ENCODE measurements around the gene ALK.

The ALK gene

GRCh38 chr2:29589440-29590103 lies 331.8 kb downstream of the ALK start:
- Histone ChIP-seq H3K4me1 (ENCODE audit: low read length) (no peaks in the 10 kb centered on the region), H3K4me2 (ENCODE audit: low read length) (no peak overlapping the region), H3K79me2 (ENCODE audit: low read length) (no peaks in the 10 kb centered on the region), H3K9me3 (ENCODE audit: insufficient read depth, low read length) (no peaks in the 10 kb centered on the region), H3K9ac (ENCODE audit: low read length) (no peak overlapping the region), H4K20me1 (ENCODE audit: insufficient read depth, low read length) (no peaks in the 10 kb centered on the region), H3K27me3 (ENCODE audit: low read depth, low read length) (peaks cover 8% of the 10 kb centered on the region; the same call in 1 of the 2 replicates), H3K36me3 (replicated peaks; ENCODE audit: low read depth, low read length) (no peaks in the 10 kb centered on the region), H3K4me3 (ENCODE audit: low read length) (no peak overlapping the region), H2AFZ (ENCODE audit: low read depth, low read length) (no peak overlapping the region), H3K27ac (ENCODE audit: low read length) (no peak overlapping the region)
- TF ChIP-seq CTCF (IDR thresholded peaks at IDR 0.05; ENCODE audit: low read depth, low read length) (no peak), EZH2phosphoT487 (IDR thresholded peaks at IDR 0.05; ENCODE audit: low read depth) (no peak)

- no peaks in the 10 kb centered on the region for H3K79me2 ChIP-seq (ENCODE audit: low read length)
- peaks cover 9% of the 10 kb centered on the region for H3K4me1 ChIP-seq (ENCODE audit: low read length)
- no peaks in the 10 kb centered on the region for H4K20me1 ChIP-seq (ENCODE audit: insufficient read depth, low read length)
- H3K27me3 ChIP-seq (ENCODE audit: low read depth, low read length), result 0 out of 2 replicates have a peak, but pooled peaks cover 3% of the 10 kb centered on the region
- H3K4me3 ChIP-seq (ENCODE audit: low read length), result no peak overlapping the region
- H3K27ac ChIP-seq (ENCODE audit: low read length), result no peak overlapping the region
- TF ChIP-seq EZH2phosphoT487 (IDR thresholded peaks at IDR 0.05; ENCODE audit: low read depth) (no peak), CTCF (IDR thresholded peaks at IDR 0.05; ENCODE audit: low read depth, low read length) (no peak)
- no peak overlapping the region for H3K9ac ChIP-seq (ENCODE audit: low read length)
- no peak overlapping the region for H3K4me2 ChIP-seq (ENCODE audit: low read length)
- H3K36me3 ChIP-seq (replicated peaks; ENCODE audit: low read depth, low read length), result no peaks in the 10 kb centered on the region
- no peaks in the 10 kb centered on the region for H3K9me3 ChIP-seq (ENCODE audit: insufficient read depth, low read length)
- H2AFZ ChIP-seq (ENCODE audit: low read depth, low read length), result no peak overlapping the region
These were observed 333.8 kb downstream of the ALK start for GRCh38 chr2:29587402-29588190.

- TF ChIP-seq CTCF (IDR thresholded peaks at IDR 0.05; ENCODE audit: low read depth, low read length) (no peak), EZH2phosphoT487 (IDR thresholded peaks at IDR 0.05; ENCODE audit: low read depth) (no peak)
- Histone ChIP-seq H3K9ac (ENCODE audit: low read length) (no peak overlapping the region), H3K9me3 (ENCODE audit: insufficient read depth, low read length) (no peaks in the 10 kb centered on the region), H3K4me2 (ENCODE audit: low read length) (no peak overlapping the region), H3K79me2 (ENCODE audit: low read length) (no peaks in the 10 kb centered on the region), H3K36me3 (replicated peaks; ENCODE audit: low read depth, low read length) (no peaks in the 10 kb centered on the region), H3K4me1 (ENCODE audit: low read length) (peaks cover 16% of the 10 kb centered on the region), H4K20me1 (ENCODE audit: insufficient read depth, low read length) (no peaks in the 10 kb centered on the region), H3K27me3 (ENCODE audit: low read depth, low read length) (0 out of 2 replicates have a peak, but pooled peaks cover 3% of the 10 kb centered on the region), H3K4me3 (ENCODE audit: low read length) (no peak overlapping the region), H3K27ac (ENCODE audit: low read length) (no peak overlapping the region), H2AFZ (ENCODE audit: low read depth, low read length) (no peak overlapping the region)
These were observed 334.5 kb downstream of the ALK start for GRCh38 chr2:29586919-29587318.

GRCh38 chr2:29583548-29584156 lies 337.7 kb downstream of the ALK start:
- H3K9me3 ChIP-seq (ENCODE audit: insufficient read depth, low read length), result no peaks in the 10 kb centered on the region
- no peaks in the 10 kb centered on the region for H3K36me3 ChIP-seq (replicated peaks; ENCODE audit: low read depth, low read length)
- TF ChIP-seq CTCF (IDR thresholded peaks at IDR 0.05; ENCODE audit: low read depth, low read length) (no peak), EZH2phosphoT487 (IDR thresholded peaks at IDR 0.05; ENCODE audit: low read depth) (no peak)
- H2AFZ ChIP-seq (ENCODE audit: low read depth, low read length), result no peak overlapping the region
- no peaks in the 10 kb centered on the region for H4K20me1 ChIP-seq (ENCODE audit: insufficient read depth, low read length)
- no peak overlapping the region for H3K9ac ChIP-seq (ENCODE audit: low read length)
- no peaks in the 10 kb centered on the region; the same call in 1 of the 2 replicates for H3K27me3 ChIP-seq (ENCODE audit: low read depth, low read length)
- no peak overlapping the region for H3K27ac ChIP-seq (ENCODE audit: low read length)
- H3K79me2 ChIP-seq (ENCODE audit: low read length), result no peaks in the 10 kb centered on the region
- no peak overlapping the region for H3K4me3 ChIP-seq (ENCODE audit: low read length)
- peaks cover 20% of the 10 kb centered on the region for H3K4me1 ChIP-seq (ENCODE audit: low read length)
- H3K4me2 ChIP-seq (ENCODE audit: low read length), result no peak overlapping the region
